Keratinocyte (primary cell): ENCODE data around the gene GAL3ST2. TPM values are rescaled to one million over a fixed set of nuclear protein-coding genes. Genes with fewer than 3 reads are reported as not detected.

ENCODE experiments used
- DNase-seq: peaks from one replicate; pipeline ENCODE4 v3.0.0-alpha.2; 2011; ENCODE audit warnings: low read depth, missing footprints, low spot score
- FAIRE-seq: peaks from 2 replicates; lab custom pipeline; 2011; peaks lifted over from hg19 to GRCh38; lab: Jason Lieb, UNC
- H2AFZ ChIP-seq: 2 replicates; pipeline ENCODE4 v1.6.0; 2012; ENCODE audit warnings: low read length, control low read depth, inconsistent platforms; ENCODE audit not compliant: control insufficient read depth
- H3K27ac ChIP-seq: 2 replicates; pipeline ENCODE4 v1.5.1; 2011; ENCODE audit warnings: low read length; ENCODE audit not compliant: control insufficient read depth, insufficient read depth
- H3K27me3 ChIP-seq: 3 replicates; pipeline ENCODE4 v1.6.0; 2011; ENCODE audit warnings: low read length; ENCODE audit not compliant: control insufficient read depth, insufficient read depth; ENCODE audit errors: extremely low read depth
- H3K36me3 ChIP-seq, 2 experiments: 2 replicates in 1 of 2; 3 replicates in 1 of 2; pipeline ENCODE4 v1.5.1; 2011; ENCODE audit warnings: low read length in 2 of 2, mild to moderate bottlenecking in 1 of 2; ENCODE audit not compliant: control insufficient read depth in 2 of 2, insufficient read depth in 2 of 2; ENCODE audit errors: extremely low read depth in 1 of 2
- H3K4me1 ChIP-seq: 3 replicates; pipeline ENCODE4 v1.5.1; 2011; ENCODE audit warnings: low read length; ENCODE audit not compliant: control insufficient read depth, insufficient read depth; ENCODE audit errors: extremely low read depth
- H3K4me2 ChIP-seq: 3 replicates; pipeline ENCODE4 v1.6.0; 2011; ENCODE audit warnings: low read depth, low read length; ENCODE audit not compliant: control insufficient read depth, insufficient read depth; ENCODE audit errors: extremely low read depth
- H3K4me3 ChIP-seq, 3 experiments: fragments of 200-600 bp in 1 of 3; sonication (generic) in 1 of 3; 2 replicates in 2 of 3; 3 replicates in 1 of 3; pipeline ENCODE4 v1.5.1; 2011 to 2016; ENCODE audit warnings: low read length in 3 of 3, mild to moderate bottlenecking in 3 of 3, control low read depth in 2 of 3, inconsistent platforms in 1 of 3, low read depth in 1 of 3, mixed read lengths in 1 of 3, mixed run types in 1 of 3, moderate library complexity in 1 of 3; ENCODE audit not compliant: control insufficient read depth in 2 of 3, insufficient read depth in 2 of 3; ENCODE audit errors: extremely low read depth in 1 of 3
- H3K79me2 ChIP-seq: 2 replicates; pipeline ENCODE4 v1.6.0; 2012; ENCODE audit warnings: low read length; ENCODE audit not compliant: control insufficient read depth, insufficient read depth
- H3K9ac ChIP-seq: 3 replicates; pipeline ENCODE4 v1.6.0; 2011; ENCODE audit warnings: low read length; ENCODE audit not compliant: control insufficient read depth, insufficient read depth; ENCODE audit errors: extremely low read depth
- H3K9me1 ChIP-seq: 3 replicates; pipeline ENCODE4 v1.6.0; 2011; ENCODE audit warnings: low read length; ENCODE audit not compliant: control insufficient read depth, insufficient read depth; ENCODE audit errors: extremely low read depth
- H3K9me3 ChIP-seq: 2 replicates; pipeline ENCODE4 v1.5.1; 2012; ENCODE audit warnings: low read depth, low read length; ENCODE audit not compliant: control insufficient read depth
- H4K20me1 ChIP-seq: 3 replicates; pipeline ENCODE4 v1.6.0; 2011; ENCODE audit warnings: low read length; ENCODE audit not compliant: control insufficient read depth, insufficient read depth; ENCODE audit errors: extremely low read depth
- EZH2 ChIP-seq: IDR thresholded peaks from one replicate; pipeline ENCODE4 v1.6.1; 2012; ENCODE audit warnings: inconsistent platforms, mild to moderate bottlenecking, low read length, moderate library complexity
- dilution Hi-C: fragments of 300-500 bp; cut with MboI; formaldehyde crosslinking; loops from one replicate; pipeline ENCODE4 v1.7.0; 2020; ENCODE audit warnings: low sequenced_read_pairs; ENCODE audit not compliant: extremely low pct_ligation_motif_present
- polyA plus RNA-seq, 5 experiments: library from polyadenylated mRNA; depleted of rRNA in 3 of 5; stranded (reverse) in 3 of 5; stranded (forward) in 1 of 5; unstranded in 1 of 5; fragments of >200 nt; gene quantifications; 1 replicate in 1 of 5; 2 replicates in 3 of 5; 3 replicates in 1 of 5; pipeline versions ENCODE4 v1.2.1 to v1.2.3, GENCODE V29; 2011 to 2012; ENCODE audit warnings: missing spikeins in 2 of 5, low read depth in 1 of 5, low replicate concordance in 1 of 5
- TF ChIP-seq, protein P1 (sequence below), 3 experiments: IDR thresholded peaks in 1 of 3; conservative IDR thresholded peaks in 1 of 3; optimal IDR thresholded peaks in 1 of 3; 2 replicates in 2 of 3; 3 replicates in 1 of 3; pipeline versions ENCODE3 to v1.5.1; 2011; ENCODE audit warnings: low read length in 3 of 3, mild to moderate bottlenecking in 3 of 3, moderate library complexity in 2 of 3, control low read depth in 1 of 3, inconsistent platforms in 1 of 3; ENCODE audit not compliant: insufficient read depth in 2 of 3; ENCODE audit errors: extremely low read depth in 1 of 3

Gene GAL3ST2
- polyA plus RNA-seq, 1 donor (not counting 4 experiments of a cell fraction or from before 2014, with no cell fraction given): not detected

DNA sequence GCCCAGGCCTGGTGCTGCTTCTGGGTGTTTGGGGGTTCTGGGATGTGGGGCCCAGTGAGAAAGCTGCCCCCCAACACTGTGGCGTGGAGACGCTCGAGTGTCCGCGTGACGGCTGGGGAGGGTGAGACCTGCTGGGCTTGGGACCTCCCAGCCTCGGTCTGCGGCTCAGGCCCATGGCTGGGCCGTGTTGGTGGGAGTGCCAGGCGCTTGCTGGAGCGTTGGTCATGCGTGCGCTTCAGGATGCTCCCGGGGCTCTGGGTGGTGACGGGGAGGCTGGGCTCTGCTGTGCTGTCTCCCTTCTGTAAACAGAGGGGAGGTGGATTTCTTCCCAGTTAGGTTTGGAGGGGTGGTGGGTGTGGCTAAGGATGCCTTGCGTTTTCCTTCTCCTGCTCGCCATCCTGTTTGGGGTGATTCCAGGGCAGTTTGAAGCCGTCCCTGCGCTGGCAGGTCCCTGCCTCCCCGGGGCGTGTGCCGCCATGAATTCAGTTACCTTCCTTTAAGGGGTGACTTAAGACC, 606 bp downstream of the GAL3ST2 start:
- no peaks in the 10 kb centered on the region for H3K9me3 ChIP-seq
- H4K20me1 ChIP-seq: no peaks in the 10 kb centered on the region
- H2AFZ ChIP-seq: no peak overlapping the region
- no peaks in the 10 kb centered on the region for H3K9me1 ChIP-seq
- no peak overlapping the region for H3K27ac ChIP-seq
- H3K79me2 ChIP-seq: no peaks in the 10 kb centered on the region
- H3K4me1 ChIP-seq: peaks cover 13% of the 10 kb centered on the region
- H3K9ac ChIP-seq: no peak overlapping the region
- peaks cover 43% of the 10 kb centered on the region for H3K27me3 ChIP-seq
- no peak for FAIRE-seq
- no peak overlapping the region for H3K4me3 ChIP-seq
- H3K36me3 ChIP-seq: no peaks in the 10 kb centered on the region
- dilution Hi-C loops: no loop called here
- no peak for DNase-seq
- no peak overlapping the region for H3K4me2 ChIP-seq
- no peak for TF ChIP-seq EZH2
- TF ChIP-seq, protein P1, sequence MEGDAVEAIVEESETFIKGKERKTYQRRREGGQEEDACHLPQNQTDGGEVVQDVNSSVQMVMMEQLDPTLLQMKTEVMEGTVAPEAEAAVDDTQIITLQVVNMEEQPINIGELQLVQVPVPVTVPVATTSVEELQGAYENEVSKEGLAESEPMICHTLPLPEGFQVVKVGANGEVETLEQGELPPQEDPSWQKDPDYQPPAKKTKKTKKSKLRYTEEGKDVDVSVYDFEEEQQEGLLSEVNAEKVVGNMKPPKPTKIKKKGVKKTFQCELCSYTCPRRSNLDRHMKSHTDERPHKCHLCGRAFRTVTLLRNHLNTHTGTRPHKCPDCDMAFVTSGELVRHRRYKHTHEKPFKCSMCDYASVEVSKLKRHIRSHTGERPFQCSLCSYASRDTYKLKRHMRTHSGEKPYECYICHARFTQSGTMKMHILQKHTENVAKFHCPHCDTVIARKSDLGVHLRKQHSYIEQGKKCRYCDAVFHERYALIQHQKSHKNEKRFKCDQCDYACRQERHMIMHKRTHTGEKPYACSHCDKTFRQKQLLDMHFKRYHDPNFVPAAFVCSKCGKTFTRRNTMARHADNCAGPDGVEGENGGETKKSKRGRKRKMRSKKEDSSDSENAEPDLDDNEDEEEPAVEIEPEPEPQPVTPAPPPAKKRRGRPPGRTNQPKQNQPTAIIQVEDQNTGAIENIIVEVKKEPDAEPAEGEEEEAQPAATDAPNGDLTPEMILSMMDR (optimal IDR thresholded peaks at IDR 0.05 in 1 of 3, IDR thresholded peaks at IDR 0.05 in 1 of 3, conservative IDR thresholded peaks at IDR 0.05 in 1 of 3; ENCODE audit: extremely low read depth in 1 of 3, insufficient read depth in 2 of 3, low read length in 3 of 3): no peak

DNA sequence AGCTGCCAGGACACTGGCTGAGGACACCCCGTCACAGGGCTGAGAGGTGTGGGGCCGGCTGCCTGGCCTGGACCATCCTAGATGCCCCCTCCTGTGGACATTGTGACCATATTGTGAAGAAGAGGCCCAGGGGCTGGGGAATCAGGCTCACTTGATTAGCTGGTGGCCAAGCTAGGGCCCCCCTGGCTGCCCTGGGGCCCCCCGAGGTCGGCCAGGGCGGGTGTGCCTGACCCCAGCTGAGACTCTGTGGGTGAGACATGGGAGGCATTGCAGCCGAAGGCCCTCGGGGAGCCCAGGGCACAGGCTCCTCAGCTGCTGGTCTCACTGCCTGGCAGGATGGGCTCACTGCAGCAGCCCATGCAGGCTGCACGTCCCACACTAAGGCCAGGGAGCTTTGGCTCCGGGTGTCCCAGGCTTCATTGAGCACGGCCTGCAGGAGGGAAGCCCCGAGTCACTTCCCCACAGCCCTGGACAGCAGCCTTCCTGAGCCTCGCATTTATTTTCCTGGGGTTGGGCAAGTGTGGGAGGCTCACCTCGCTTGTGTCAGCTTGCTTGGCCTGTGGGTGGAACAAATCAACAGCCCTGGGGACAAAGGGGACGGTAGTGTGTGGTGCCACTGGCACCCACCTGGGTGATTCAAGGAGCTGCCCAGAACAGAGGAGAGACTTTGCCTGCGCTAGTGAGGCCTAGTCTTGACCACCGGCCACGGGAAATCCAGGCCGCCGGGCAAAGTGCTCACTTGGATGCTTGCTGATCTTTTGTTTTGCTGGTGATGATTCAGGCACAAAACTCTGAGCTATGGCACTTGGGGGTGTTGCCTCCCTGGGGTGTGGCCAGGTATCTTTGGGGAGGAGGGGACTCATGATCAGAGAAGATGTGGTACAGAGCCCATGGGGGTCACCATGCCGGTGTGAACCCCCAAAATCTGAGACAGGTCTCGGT, 1.3 kb downstream of the GAL3ST2 start:
- H2AFZ ChIP-seq: no peak overlapping the region
- no peak overlapping the region for H3K4me3 ChIP-seq
- FAIRE-seq (no peak), DNase-seq (no peak)
- H3K27ac ChIP-seq: no peak overlapping the region
- H3K36me3 ChIP-seq: no peaks in the 10 kb centered on the region
- H3K9me1 ChIP-seq: no peaks in the 10 kb centered on the region
- H4K20me1 ChIP-seq: no peaks in the 10 kb centered on the region
- TF ChIP-seq, protein P1 (optimal IDR thresholded peaks at IDR 0.05 in 1 of 3, IDR thresholded peaks at IDR 0.05 in 1 of 3, conservative IDR thresholded peaks at IDR 0.05 in 1 of 3; ENCODE audit: extremely low read depth in 1 of 3, insufficient read depth in 2 of 3, low read length in 3 of 3): no peak
- TF ChIP-seq EZH2: no peak
- H3K79me2 ChIP-seq: no peaks in the 10 kb centered on the region
- H3K4me1 ChIP-seq: peaks cover 13% of the 10 kb centered on the region
- H3K9ac ChIP-seq: no peak overlapping the region
- H3K27me3 ChIP-seq: peaks cover 43% of the 10 kb centered on the region
- no peaks in the 10 kb centered on the region for H3K9me3 ChIP-seq
- no peak overlapping the region for H3K4me2 ChIP-seq
- dilution Hi-C loops: no loop called here
